ENCODE measurements around the gene TENM3.

Gene TENM3

GRCh38 chr4:182768838-182769237 lies 525.6 kb downstream of the TENM3 start:
- H3K9me2 ChIP-seq (replicated peaks; ENCODE audit: insufficient read depth, low read length): no peaks in the 10 kb centered on the region
- no peak overlapping the region for H3K27ac ChIP-seq (ENCODE audit: low read length)
- H3K4me2 ChIP-seq (ENCODE audit: low read depth, low read length): no peak overlapping the region
- H3K9ac ChIP-seq (ENCODE audit: low read length): no peak overlapping the region
- no peaks in the 10 kb centered on the region for H3K4me1 ChIP-seq (ENCODE audit: low read length)
- no peaks in the 10 kb centered on the region for H3K27me3 ChIP-seq (replicated peaks; ENCODE audit: insufficient read depth, low read length)
- H2AFZ ChIP-seq (ENCODE audit: low read length): no peak overlapping the region
- DNase-seq: no peak
- no peak overlapping the region for H3K4me3 ChIP-seq (ENCODE audit: low read length)
- H4K20me1 ChIP-seq (ENCODE audit: insufficient read depth, low read length): no peaks in the 10 kb centered on the region
- TF ChIP-seq EZH2 (optimal IDR thresholded peaks at IDR 0.05; ENCODE audit: low read depth, low read length): no peak
- no peak for TF ChIP-seq EZH2phosphoT487 (IDR thresholded peaks at IDR 0.05; ENCODE audit: low read length)
- no peak for TF ChIP-seq CTCF (IDR thresholded peaks at IDR 0.05; ENCODE audit: low read length)
- no peaks in the 10 kb centered on the region for H3F3A ChIP-seq (ENCODE audit: insufficient read depth, low read length)
- H3K36me3 ChIP-seq (replicated peaks; ENCODE audit: insufficient read depth, low read length): no peaks in the 10 kb centered on the region
- H3K79me2 ChIP-seq (ENCODE audit: low read length): no peaks in the 10 kb centered on the region
- no peaks in the 10 kb centered on the region for H3K9me3 ChIP-seq (replicated peaks; ENCODE audit: insufficient read depth, low read length)

GRCh38 chr4:182770259-182770995 lies 527.2 kb downstream of the TENM3 start:
- Histone ChIP-seq H3K4me2 (ENCODE audit: low read depth, low read length) (no peak overlapping the region), H3K79me2 (ENCODE audit: low read length) (no peaks in the 10 kb centered on the region), H3K9ac (ENCODE audit: low read length) (no peak overlapping the region), H3K27me3 (replicated peaks; ENCODE audit: insufficient read depth, low read length) (no peaks in the 10 kb centered on the region), H3K4me1 (ENCODE audit: low read length) (no peaks in the 10 kb centered on the region), H3K27ac (ENCODE audit: low read length) (no peak overlapping the region), H3K9me3 (replicated peaks; ENCODE audit: insufficient read depth, low read length) (no peaks in the 10 kb centered on the region), H2AFZ (ENCODE audit: low read length) (no peak overlapping the region), H3F3A (ENCODE audit: insufficient read depth, low read length) (no peaks in the 10 kb centered on the region), H3K9me2 (replicated peaks; ENCODE audit: insufficient read depth, low read length) (no peaks in the 10 kb centered on the region), H4K20me1 (ENCODE audit: insufficient read depth, low read length) (no peaks in the 10 kb centered on the region), H3K4me3 (ENCODE audit: low read length) (no peak overlapping the region), H3K36me3 (replicated peaks; ENCODE audit: insufficient read depth, low read length) (no peaks in the 10 kb centered on the region)
- DNase-seq: no peak
- TF ChIP-seq EZH2phosphoT487 (IDR thresholded peaks at IDR 0.05; ENCODE audit: low read length) (no peak), CTCF (IDR thresholded peaks at IDR 0.05; ENCODE audit: low read length) (no peak), EZH2 (optimal IDR thresholded peaks at IDR 0.05; ENCODE audit: low read depth, low read length) (no peak)

GRCh38 chr4:182770996-182771514 lies 527.9 kb downstream of the TENM3 start:
- DNase-seq: no peak
- Histone ChIP-seq H3K9ac (ENCODE audit: low read length) (no peak overlapping the region), H3K4me2 (ENCODE audit: low read depth, low read length) (no peak overlapping the region), H3K9me2 (replicated peaks; ENCODE audit: insufficient read depth, low read length) (no peaks in the 10 kb centered on the region), H3K27ac (ENCODE audit: low read length) (no peak overlapping the region), H3K4me3 (ENCODE audit: low read length) (no peak overlapping the region), H3K79me2 (ENCODE audit: low read length) (no peaks in the 10 kb centered on the region), H3K36me3 (replicated peaks; ENCODE audit: insufficient read depth, low read length) (no peaks in the 10 kb centered on the region), H3K4me1 (ENCODE audit: low read length) (no peaks in the 10 kb centered on the region), H3F3A (ENCODE audit: insufficient read depth, low read length) (no peaks in the 10 kb centered on the region), H4K20me1 (ENCODE audit: insufficient read depth, low read length) (no peaks in the 10 kb centered on the region), H2AFZ (ENCODE audit: low read length) (no peak overlapping the region), H3K9me3 (replicated peaks; ENCODE audit: insufficient read depth, low read length) (no peaks in the 10 kb centered on the region), H3K27me3 (replicated peaks; ENCODE audit: insufficient read depth, low read length) (no peaks in the 10 kb centered on the region)
- TF ChIP-seq CTCF (IDR thresholded peaks at IDR 0.05; ENCODE audit: low read length): no peak
- TF ChIP-seq EZH2 (optimal IDR thresholded peaks at IDR 0.05; ENCODE audit: low read depth, low read length): no peak
- TF ChIP-seq EZH2phosphoT487 (IDR thresholded peaks at IDR 0.05; ENCODE audit: low read length): no peak

All from MM.1S (cell line).